Hematopoietic multipotent progenitor cell treated with erythropoietin and hydrocortisone succinate and interleukin-3 and kit ligand, for 15 days (in vitro differentiated cells): ENCODE results near the gene MAST3.
A peak's percentile ranks its signal among the peaks of the same experiment; 100 is the strongest.

ENCODE experiments used
- DNase-seq: peaks from one replicate; pipeline ENCODE4 v3.0.0-alpha.2; 2015; ENCODE audit warnings: low spot score

Gene MAST3

DNA sequence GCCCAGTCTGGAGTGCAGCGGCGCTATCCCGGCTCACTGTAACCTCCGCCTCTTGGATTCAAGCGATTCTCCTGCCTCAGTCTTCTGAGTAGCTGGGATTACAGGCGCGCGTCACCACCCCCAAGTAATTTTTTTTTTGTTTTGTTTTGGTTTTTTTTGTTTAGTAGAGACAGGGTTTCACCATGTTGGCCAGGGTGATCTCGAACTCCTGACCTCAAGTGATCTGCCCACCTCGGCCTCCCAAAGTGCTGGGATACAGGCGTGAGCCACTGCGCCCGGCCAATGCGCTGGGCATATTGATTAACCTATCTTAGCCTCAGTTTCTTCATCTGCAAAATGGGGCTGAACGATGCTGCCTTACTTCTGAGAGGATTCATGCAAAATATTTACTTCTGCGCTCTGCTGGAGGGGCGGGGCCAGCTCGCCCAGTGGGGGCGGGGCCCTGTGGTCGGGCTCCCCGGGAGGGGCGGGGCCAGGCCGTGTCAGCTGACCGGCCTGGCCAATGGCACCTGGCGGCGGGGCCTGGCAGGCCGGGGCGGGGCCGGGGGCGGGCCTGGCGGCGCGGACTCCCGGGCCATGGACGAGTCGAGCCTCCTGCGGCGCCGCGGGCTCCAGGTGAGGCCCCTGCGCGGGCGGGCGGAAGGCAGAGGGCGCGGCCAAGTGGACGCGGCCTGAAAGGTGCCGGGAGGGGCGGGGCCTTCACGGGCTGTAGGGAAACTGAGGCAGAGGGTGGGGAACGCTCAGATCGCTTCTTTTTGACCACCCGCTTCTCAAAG is at the start of gene MAST3:
MAST3 (plus strand) TSS at position 562 of the 776 bp plus-strand sequence; CDS start at position 577, 15 bp downstream.
- DNase-seq = peak; percentile 94

DNA sequence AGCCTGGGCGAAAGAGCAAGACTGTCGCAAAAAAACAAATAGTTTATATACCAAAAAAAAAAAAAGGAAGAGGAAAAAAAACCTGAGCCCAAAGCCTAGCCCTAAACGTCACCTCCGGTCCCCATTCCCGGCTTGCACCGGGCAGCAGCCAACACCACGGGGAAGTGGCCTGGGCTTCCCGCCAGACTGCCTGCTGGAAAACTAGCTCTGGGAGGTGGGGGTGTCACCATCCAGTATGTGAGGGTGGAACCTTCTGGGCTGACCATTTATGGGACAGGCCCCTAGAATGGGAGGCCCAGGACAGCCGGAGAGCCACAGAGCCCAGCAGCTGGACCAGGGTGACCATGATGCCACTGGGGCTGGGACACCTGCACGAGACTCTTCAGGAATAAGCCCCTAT is 48.2 kb upstream of the MAST3 start:
- DNase-seq = no peak

DNA sequence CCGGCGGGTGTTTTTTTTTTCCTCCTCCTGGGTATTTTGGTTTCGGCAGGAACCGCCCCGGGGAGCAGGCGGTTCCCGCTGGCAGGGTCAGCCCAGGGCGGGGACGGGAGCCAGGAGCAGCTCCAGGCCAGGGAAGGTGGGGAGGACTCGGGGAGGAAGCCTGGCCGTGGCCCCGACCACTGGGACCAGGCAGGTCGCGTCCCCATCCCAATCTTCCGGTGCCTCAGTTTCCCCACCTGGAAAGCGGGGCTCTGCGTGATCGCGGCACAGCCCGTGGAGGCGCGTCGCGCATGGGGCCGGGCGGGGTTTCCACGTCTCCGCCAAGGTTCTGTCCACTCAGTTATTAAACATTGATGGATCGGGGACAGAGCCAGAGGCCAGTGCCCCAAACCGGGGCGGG is 45.7 kb upstream of the MAST3 start:
- no peak for DNase-seq

DNA sequence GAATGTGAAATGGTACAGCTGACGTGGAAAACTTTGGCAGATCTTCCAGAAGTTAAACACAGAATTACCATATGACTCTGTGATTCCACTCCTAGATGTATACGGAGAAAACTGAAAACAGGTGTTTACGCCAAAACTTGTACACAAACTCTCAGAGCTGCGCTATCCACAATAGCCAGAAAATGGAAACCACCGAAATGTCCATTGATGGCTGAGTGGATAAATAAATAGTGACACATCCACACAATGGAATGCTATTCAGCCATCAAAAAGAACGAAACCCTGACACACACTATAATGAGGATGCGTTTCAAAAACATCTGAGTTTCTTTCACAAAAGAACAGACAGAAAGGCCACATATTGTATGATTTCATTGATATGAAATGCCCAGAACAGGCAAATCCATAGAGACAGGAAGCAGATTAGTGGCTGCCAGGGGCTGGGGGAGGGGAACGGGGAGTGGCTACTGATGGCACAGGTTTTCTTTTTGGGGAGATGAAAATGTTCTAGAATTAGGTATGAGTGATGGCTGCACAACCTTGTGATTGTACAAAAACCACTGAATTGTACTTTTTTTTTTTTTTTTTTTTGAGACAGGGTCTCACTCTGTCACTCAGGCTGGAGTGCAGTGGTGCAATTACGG is 43.9 kb upstream of the MAST3 start:
- DNase-seq = no peak

DNA sequence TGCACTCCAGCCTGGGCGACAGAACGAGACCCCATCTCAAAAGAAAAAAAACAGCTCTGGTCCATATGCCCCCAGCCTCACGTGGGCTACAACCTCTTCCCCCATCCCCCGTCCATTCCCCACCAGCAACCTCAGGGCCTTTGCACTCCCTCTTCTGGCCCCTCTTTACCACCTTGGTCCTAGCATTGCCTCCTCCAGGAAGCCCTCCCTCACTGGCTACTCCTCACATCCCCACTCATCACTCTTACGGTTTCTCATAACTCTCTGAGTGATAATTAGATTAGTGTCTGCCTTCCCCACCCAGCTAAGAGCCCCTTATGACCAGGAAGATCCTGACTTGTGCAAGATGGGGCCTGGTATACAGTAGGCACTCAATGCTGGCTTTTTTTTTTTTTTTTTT is 41.6 kb upstream of the MAST3 start:
- no peak for DNase-seq

DNA sequence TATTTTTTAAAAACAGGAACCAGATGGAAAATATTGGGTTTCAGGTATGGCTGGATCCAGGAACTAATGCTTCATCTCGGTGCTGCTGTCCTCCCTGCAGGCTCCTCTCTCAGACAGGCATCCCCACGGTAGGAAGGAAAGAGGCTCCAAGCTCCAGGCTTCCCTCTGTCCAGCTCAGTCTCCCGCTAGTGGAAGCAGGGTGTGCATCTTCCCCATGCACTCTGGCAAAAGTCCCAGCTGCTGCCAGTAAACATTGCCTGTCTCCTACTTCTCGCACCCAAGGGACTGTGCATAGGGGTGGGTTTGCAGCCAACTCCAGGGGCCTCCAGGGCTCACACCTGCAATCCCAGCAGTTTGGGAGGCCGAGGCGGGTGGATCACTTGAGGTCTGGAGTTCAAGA is 40.0 kb upstream of the MAST3 start:
- no peak for DNase-seq

DNA sequence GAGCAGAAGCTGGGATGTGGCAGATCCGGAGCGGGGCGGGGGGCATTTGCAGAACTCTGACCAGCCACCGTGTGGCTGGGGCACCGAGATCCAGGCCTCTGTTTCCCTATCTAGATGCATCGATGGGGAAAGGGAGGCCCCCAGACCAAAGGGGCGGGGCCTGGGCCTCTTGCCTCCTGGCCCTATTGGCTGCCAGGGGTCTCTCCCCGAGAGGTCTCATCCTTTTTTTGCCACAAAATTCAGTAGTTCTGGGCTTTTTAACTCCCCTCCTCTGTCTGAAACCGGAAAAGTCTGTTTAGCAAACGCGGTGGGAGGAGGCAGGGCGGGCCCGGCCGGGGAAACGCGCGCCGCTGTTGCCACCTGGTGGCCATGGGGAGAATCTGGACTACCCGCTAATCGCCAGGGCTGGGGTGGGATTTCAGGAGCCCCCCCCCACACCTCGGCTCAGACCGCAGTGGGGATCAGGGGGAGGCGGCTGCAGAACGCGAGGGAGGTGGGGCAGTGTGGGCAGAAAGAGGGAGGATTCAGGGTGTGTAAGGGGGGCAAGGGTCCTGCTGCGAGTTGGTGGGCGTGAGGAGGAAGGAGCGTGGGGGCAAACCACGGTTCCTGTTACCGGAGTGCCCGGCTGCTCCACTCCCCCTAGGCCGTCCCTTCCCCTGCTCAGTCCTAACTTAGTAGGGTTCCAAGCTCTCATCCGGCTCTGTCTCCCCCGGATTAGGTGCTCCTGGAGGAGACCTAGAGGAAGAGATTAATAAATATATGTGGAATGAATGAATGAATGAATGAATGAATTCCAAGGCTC is 39.2 kb upstream of the MAST3 start:
- DNase-seq = peak; percentile 85

DNA sequence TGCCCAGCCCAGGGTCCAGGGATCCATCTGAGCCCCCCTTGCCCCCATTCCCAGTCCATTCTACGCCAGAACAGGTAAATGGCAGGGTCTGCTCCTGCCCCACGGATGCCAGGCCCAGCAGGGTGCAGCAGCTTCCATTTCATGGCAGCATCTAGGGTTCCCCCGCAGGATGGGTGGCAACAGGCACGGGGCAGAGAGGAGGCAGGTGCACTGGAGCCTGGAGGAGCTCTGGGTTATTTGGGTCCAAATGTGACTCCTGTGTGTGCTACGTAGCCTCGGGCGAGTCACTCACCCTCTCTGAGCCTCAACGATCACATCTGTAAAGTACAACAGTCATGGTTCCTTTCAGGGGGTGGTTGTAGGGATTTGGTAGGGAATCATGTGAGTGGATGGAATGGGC is 38.3 kb upstream of the MAST3 start:
- DNase-seq = no peak

DNA sequence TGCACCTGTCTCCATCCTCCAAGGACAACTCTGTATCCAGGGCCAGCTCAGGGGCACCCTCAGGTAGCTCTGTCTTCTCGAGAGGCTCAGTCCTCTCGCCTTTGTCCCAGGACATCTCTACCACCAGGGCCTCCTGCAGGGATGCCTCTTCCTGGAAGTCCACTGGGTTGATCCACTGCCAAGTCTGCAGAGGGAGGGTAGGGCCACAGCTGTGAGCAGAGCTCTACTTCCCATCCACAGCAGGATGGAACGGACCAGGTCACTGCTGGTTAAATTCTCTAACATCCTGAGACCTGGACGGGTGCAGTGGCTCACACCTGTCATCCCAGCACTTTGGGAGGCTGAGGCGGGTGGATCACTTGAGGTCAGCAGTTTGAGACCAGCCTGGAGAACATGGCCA is 37.7 kb upstream of the MAST3 start:
- no peak for DNase-seq

DNA sequence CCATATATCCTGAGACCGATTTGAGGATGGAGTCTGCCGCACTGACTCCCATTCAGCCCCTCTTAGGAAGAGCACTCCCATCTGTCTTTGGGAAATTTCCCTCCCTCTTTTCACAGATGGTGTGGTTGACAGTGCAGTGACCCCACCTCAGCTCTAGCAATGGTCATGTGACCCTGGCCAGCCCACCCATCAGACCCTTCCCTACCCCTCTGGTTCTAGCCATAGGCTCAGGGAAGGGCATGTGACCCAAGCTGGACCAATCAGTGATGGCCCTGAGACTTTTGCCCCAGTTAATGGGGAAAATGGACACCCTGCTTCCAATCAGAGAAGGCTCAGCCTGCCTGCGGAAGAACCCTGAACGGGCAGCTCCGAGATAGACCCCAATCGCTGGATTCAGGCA is 37.1 kb upstream of the MAST3 start:
- DNase-seq = no peak

DNA sequence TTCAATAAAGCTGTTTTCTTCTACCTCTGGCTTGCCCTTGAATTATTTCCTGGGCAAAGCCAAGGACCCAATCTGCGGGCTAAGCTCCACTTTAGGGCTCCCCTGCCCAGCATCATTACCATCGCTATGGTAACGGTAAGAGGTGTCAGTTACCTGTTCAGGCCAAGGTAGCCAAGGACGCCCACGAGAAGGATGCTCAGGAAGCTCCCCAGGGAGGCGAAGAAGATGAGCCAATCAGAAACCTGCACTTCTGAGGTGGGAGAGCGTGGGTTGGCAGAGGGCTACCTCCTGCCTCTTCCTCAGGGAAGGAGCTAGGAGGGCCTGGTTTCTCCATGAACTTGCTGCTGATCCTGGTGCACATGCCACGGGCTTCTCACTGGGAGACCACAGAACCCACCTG is 35.5 kb upstream of the MAST3 start:
- no peak for DNase-seq

DNA sequence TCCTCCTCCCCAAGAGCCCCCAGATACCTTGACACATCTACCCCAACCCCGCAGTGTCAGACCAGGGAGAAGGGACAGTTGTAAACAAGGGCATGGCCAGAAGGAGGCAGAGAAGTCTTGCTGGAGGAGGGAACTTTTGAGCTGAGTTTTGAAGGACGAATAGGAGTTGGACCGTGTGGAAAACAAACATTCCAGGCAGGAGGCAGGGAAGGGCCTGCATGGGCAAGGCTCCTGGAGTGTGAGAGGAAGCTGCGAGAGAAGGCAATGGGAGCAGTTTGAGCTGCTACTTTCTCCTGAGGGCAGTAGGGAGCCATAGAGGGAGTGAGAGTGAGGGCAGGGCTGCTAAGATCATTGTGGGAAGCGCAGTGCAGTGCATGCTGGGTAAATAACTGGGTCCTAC is 34.1 kb upstream of the MAST3 start:
- peak; percentile 32 for DNase-seq

DNA sequence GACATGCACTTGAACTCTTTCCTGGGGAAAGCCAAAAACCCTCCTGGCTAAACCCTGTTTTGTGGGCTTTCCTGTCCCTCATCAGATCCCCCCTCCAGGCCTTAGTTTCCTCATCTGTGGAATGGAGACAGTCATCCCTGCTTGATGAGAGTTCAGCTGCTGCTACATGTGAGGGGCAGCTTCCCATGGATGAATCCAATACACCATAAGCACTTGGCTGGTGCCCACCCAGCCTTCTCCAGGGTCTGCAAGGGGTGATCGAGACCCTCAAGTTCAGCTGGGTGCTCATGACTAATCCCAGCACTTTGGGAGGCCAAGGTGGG is 32.4 kb upstream of the MAST3 start:
- no peak for DNase-seq

DNA sequence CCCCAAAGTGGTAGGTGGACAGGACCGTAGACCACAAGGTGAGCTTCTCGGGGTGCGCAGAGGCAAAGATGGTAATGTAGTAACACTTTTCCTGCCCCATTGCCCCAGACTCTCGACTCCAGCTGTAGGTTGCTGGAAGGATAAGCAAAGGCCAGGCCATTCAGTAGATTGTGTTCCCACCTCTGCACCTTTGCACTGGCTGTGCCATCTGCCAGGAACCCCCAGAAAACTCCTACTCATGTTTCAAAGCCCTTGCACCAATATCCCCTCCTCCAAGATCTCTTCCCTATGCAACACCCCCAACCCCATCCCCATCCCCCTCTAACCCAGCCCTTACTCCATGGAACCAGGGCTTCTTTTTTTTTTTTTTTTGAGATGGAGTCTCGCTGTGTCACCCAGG is 29.2 kb upstream of the MAST3 start:
- DNase-seq = no peak

DNA sequence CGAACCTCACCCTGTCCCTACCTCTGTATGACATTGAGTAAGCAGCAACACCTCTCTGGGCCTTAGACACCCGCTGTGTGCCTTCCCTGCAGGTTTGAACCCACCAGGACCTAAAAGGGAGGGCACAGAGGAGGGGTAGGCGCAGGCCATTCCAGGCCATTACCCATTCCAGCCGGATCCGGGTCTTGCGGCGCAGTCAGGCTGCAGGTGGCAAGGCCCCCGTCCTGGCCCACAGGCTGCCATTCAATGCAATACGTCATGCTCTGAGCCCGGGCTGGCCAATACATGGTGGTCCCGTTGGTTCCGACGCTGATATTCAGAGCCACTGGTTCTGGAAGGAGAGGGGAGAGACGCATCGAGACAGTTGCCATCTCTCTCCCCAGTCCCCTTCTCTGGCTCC is 28.2 kb upstream of the MAST3 start:
- DNase-seq = no peak

DNA sequence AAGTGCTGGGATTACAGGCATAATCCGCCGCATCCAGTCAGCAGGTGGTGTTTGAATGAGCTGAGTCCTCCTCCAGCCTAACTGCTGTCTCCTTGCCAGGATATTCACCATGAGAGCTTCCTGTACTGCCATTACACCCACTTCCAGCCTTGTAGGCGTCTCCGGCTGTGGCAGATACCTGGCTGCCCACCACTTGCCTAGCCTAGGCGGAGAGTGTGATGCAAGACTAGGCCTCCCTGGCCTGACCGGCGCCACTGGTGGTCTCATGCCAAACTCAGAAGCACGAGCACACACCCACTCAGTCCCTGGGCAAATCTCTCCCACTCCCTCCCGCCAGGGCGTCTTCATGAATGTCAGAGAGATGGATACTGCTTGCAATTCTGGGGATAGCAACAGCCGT is 27.4 kb upstream of the MAST3 start:
- no peak for DNase-seq

DNA sequence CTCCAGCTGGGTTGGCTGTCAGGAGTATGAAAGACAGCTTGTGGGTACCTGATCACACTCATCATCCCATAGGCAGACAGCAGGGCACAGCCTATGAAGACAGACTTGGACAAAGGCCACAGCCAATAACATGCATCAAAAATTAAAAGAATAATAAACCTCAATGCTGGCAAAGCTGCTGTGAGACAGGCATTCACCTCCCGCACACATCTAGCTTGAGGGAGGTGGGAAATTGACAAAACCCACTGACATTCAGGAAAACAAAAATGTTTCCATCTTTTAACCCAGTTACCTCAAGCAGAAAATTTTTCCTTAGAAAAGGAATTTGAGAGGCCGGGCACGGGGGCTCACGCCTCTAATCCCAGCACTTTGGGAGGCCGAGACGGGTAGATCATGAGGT is 25.2 kb upstream of the MAST3 start:
- no peak for DNase-seq

DNA sequence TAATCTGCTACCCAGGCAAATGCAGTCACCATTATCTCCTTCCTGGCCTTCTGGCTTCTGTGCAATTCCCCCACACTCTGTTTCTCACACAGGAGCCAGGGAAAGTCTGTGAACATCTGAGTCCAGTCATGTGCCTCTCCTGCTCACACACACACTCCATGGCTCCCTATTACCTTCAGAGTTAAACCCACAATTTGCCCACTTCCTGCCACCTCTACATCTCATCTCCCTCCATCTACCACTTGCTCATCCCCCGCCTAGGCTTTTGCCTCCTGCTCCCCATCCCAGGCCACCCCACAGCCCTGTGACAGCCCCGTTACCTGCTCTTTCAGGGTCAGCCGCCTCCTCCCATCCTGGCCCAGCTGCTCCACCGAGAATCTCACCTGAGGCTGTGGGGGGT is 24.4 kb upstream of the MAST3 start:
- no peak for DNase-seq

DNA sequence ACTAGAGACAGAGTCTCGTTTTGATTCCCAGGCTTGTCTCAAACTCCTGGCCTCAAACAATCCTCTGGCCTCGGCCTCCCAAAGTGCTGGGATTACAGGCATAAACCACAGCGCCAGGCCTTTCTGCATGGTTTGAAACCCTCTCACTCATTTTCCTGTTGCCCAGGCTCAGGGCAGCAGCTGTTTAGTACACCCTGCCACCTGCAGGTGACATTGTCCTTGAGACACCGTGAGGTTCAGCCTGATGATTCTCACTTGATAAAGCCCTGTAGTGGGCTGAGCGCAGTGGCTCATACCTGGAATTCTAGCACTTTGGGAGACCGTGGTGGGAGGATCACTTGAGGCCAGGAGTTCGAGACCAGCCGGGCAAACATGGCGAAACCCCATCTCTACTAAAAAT is 23.4 kb upstream of the MAST3 start:
- no peak for DNase-seq

DNA sequence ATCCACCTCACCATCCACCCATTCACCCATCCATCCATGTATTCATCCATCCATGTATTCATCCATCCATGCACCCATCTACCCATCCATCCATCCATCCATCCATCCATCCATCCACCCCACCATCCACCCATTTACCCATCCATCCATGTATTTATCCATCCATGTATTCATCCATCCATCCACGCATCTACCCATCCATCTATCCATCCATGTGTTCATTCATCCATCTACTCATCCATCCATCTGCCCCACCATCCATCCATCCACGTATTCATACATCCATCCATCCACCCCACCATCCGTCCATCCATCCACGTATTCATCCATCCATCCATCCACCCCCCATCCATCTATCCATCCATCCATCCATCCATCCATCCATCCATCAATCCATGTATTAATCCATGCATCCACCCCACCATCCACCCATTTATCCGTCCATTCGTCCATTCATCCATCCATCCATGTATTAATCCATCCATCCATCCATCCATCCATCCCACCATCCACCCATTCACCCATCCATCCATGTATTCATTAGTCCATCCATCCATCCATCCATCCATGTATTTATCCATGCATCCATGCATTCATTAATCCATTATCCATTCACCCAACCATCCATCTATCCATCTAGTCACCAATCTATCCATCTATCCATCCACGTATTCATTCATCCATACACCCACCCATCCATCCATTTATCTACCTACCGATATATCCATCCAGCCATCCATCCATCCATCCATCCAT is 13.5 kb upstream of the MAST3 start:
- no peak for DNase-seq

DNA sequence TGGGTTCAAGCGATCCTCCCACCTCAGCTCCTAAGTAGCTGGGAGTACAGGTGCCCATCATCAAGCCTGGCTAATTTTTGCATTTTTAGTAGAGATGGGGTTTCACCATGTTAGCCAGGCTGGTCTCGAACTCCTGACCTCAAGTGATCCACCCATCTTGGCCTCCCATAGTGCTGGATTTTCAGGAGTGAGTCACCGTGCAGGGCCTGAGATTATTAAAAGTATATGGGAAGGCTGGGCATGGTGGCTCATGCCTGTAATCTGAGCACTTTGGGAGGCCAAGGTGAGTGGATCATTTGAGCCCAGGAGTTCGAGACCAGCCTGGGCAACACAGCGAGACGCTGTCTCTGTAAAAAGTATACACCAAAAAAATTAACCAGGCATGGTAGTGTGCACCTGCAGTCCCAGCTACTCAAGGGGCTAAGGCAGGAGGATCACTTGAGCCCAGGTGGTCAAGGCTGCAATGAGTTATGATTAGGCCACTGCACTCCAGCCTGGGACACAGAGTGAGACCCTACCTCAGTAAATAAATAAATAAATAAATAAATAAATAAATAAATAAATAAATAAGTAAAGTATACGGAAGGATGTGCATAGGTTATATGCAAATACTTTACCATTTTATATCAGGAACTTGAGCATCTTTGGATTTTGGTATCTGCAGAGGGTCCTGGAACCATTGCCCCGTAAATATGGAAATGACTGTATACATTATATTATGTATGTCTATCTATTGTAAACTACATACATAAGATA is 11.7 kb upstream of the MAST3 start:
- DNase-seq = no peak
